K562 (cell line): ENCODE measurements around the gene EPHB2.

Source experiments
- ID3 ChIP-seq, 2 experiments: fragments of 250-450 bp in 1 of 2; fragments of 450-650 bp in 1 of 2; sonication (Bioruptor Pico) in 1 of 2; IDR thresholded peaks; 2 replicates each; pipeline versions ENCODE4 v1.6.1 to v1.8.0; 2016 to 2021; ENCODE audit warnings: mild to moderate bottlenecking in 2 of 2, moderate library complexity in 2 of 2, missing compliant biosample characterization in 1 of 2, missing genetic modification characterization in 1 of 2
- IRF2 ChIP-seq: sonication (generic); formaldehyde crosslinking; IDR thresholded peaks from 2 replicates; pipeline ENCODE4 v1.8.1; 2022; ENCODE audit warnings: mild to moderate bottlenecking, missing genetic modification reagents
- POLR2AphosphoS5 ChIP-seq: IDR thresholded peaks from 2 replicates; pipeline ENCODE4 v1.6.1; 2011; ENCODE audit warnings: mild to moderate bottlenecking, low read depth, low read length, moderate library complexity; ENCODE audit not compliant: control insufficient read depth, insufficient read depth
- PRDM10 ChIP-seq: fragments of 450-650 bp; IDR thresholded peaks from 2 replicates; pipeline ENCODE4 v1.6.1; 2018; ENCODE audit not compliant: partially characterized antibody
- USF2 ChIP-seq: sonication (generic); formaldehyde crosslinking; IDR thresholded peaks from 2 replicates; pipeline ENCODE4 v1.5.0; 2020; ENCODE audit warnings: missing genetic modification reagents
- XRCC3 ChIP-seq: fragments of 450-650 bp; IDR thresholded peaks from 2 replicates; pipeline ENCODE4 v1.6.1; 2017; ENCODE audit warnings: mild to moderate bottlenecking, moderate library complexity
- ZNF239 ChIP-seq: fragments of 250-450 bp; sonication (Bioruptor Pico); IDR thresholded peaks from 2 replicates; pipeline ENCODE4 v1.4.0; 2020; ENCODE audit warnings: mild to moderate bottlenecking

- TF ChIP-seq PRDM10 = no peak
- TF ChIP-seq ZNF239 (CRISPR knock-in tag) = no peak
- TF ChIP-seq XRCC3 = no peak
- TF ChIP-seq POLR2AphosphoS5 = no peak
- TF ChIP-seq IRF2 (CRISPR knock-in tag) = no peak
- TF ChIP-seq ID3 (CRISPR knock-in tag; IDR thresholded peaks at IDR 0.05) = no peak
- TF ChIP-seq ID3 (tag; IDR thresholded peaks at IDR 0.05) = no peak
- no peak for TF ChIP-seq USF2 (CRISPR knock-in tag)
Observed at GRCh38 chr1:22680726-22681125, 29.9 kb upstream of the EPHB2 start.
